GM21515 (cell line): Measurements from ENCODE around the gene ABHD18.
"Not testable (repeated sequence)": the region's sequence is repeated elsewhere in the genome, so short reads cannot be mapped to it uniquely, and the experiment has no call there.

Source experiments
- ATAC-seq: cut with Tn5 transposase; IDR thresholded peaks from one replicate; pipeline ENCODE4 v1.9.1; 2021; ENCODE audit not compliant: unreplicated experiment

ABHD18 gene

GRCh38 chr4:128061566-128062536 is 96.6 kb downstream of the ABHD18 start:
- ATAC-seq = peak; percentile 33

GRCh38 chr4:128066453-128066820 is 101.2 kb downstream of the ABHD18 start:
- not testable (repeated sequence) for ATAC-seq

- ATAC-seq = no peak
Measured at GRCh38 chr4:128068918-128069317, 103.7 kb downstream of the ABHD18 start.

- ATAC-seq = no peak
Measured at GRCh38 chr4:128076464-128076863, 111.3 kb downstream of the ABHD18 start.
